ENCODE results near the gene GMFB. TPM values are rescaled to one million over a fixed set of nuclear protein-coding genes. Genes with fewer than 3 reads are reported as not detected.

The GMFB gene
- total and polyA plus RNA-seq, 9 of the 15 experiments (the other 6 are each of a cell fraction or from before 2014, with no cell fraction given), result 14.0 to 31.7 (median 20.5) TPM

GRCh38 chr14:54486685-54487084 is 2.1 kb downstream of the GMFB start (continued):
- TF ChIP-seq MLLT1 (IDR thresholded peaks at IDR 0.05) (peak in 1 of 2 experiments; percentile 64; a peak in 2 of 4 replicates), CBX5 (IDR thresholded peaks at IDR 0.05; ENCODE audit: borderline replicate concordance, low read depth) (no peak), MYBL2 (IDR thresholded peaks at IDR 0.05; ENCODE audit: low read depth) (no peak), MYBL2 (CRISPR knock-in tag; IDR thresholded peaks at IDR 0.05; ENCODE audit: borderline replicate concordance) (no peak), POLR2AphosphoS5 (IDR thresholded peaks at IDR 0.05; ENCODE audit: control insufficient read depth, insufficient read depth, low read depth, low read length) (peak; percentile 56; the same call in 1 of the 2 replicates), IFI16 (CRISPR knock-in tag; IDR thresholded peaks at IDR 0.05) (no peak), CBFA2T2 (conservative IDR thresholded peaks at IDR 0.05) (peak; percentile 70), TARDBP (IDR thresholded peaks at IDR 0.05) (no peak), E2F5 (CRISPR knock-in tag; IDR thresholded peaks at IDR 0.05) (no peak), NCOR1 (IDR thresholded peaks at IDR 0.05) (peak; percentile 40), MAFF (IDR thresholded peaks at IDR 0.05; ENCODE audit: low read length) (peak; percentile 72), TAL1 (IDR thresholded peaks at IDR 0.05) (peak; percentile 49), ZNF778 (CRISPR knock-in tag; IDR thresholded peaks at IDR 0.05) (no peak), MTA2 (IDR thresholded peaks at IDR 0.05; ENCODE audit: low read depth) (0 out of 2 replicates have a peak, but pooled peaks have one; percentile 29), BRD9 (IDR thresholded peaks at IDR 0.05; ENCODE audit: low read depth, partially characterized antibody) (peak; percentile 67), LARP7 (IDR thresholded peaks at IDR 0.05) (no peak), ZNF668 (CRISPR knock-in tag; IDR thresholded peaks at IDR 0.05) (no peak), DACH1 (IDR thresholded peaks at IDR 0.05; ENCODE audit: partially characterized antibody) (peak; percentile 14), TCF3 (CRISPR knock-in tag; IDR thresholded peaks at IDR 0.05) (peak; percentile 47), MAFG (tag; conservative IDR thresholded peaks at IDR 0.05) (peak; percentile 77), SOX6 (IDR thresholded peaks at IDR 0.05) (peak; percentile 97), RCOR1 (IDR thresholded peaks at IDR 0.05; ENCODE audit: borderline replicate concordance in 1 of 2, low read depth in 2 of 2, low read length in 2 of 2) (peak; percentile 64 to 89), HDAC1 (IDR thresholded peaks at IDR 0.05) (peak in 1 of 2 experiments; percentile 82; a peak in 1 of 4 replicates), ARNT (IDR thresholded peaks at IDR 0.05) (0 out of 4 replicates have a peak, but pooled peaks of 1 of the 2 experiments have one; percentile 48), TGIF2 (CRISPR knock-in tag; IDR thresholded peaks at IDR 0.05) (no peak), LEF1 (IDR thresholded peaks at IDR 0.05) (peak; percentile 100), DPF2 (IDR thresholded peaks at IDR 0.05) (peak; percentile 70), C11orf30 (IDR thresholded peaks at IDR 0.05; ENCODE audit: low read depth) (peak; percentile 67; the same call in 1 of the 2 replicates), SMARCA5 (IDR thresholded peaks at IDR 0.05) (no peak), MEIS2 (IDR thresholded peaks at IDR 0.05; ENCODE audit: partially characterized antibody) (peak; percentile 95), ARID1B (IDR thresholded peaks at IDR 0.05) (peak; percentile 41; the same call in 1 of the 2 replicates), EP300 (IDR thresholded peaks at IDR 0.05; ENCODE audit: low read length) (peak; percentile 56), HDAC2 (IDR thresholded peaks at IDR 0.05) (0 out of 2 replicates have a peak, but pooled peaks have one; percentile 39), NFE2 (IDR thresholded peaks at IDR 0.05; ENCODE audit: low read depth) (peak; percentile 89), ILF3 (IDR thresholded peaks at IDR 0.05; ENCODE audit: borderline replicate concordance) (no peak)
